ENCODE results near the gene ADIPOR2.

Gene ADIPOR2

GRCh38 chr12:1661553-1662335, 29.1 kb upstream of the ADIPOR2 start:
- TF ChIP-seq CTCF (IDR thresholded peaks at IDR 0.05; ENCODE audit: insufficient read depth, low read length, poor library complexity, severe bottlenecking): no peak
- H3K27me3 ChIP-seq (replicated peaks; ENCODE audit: control insufficient read depth, insufficient read depth, low read length): no peaks in the 10 kb centered on the region
- no peaks in the 10 kb centered on the region for H3K36me3 ChIP-seq (ENCODE audit: control insufficient read depth, insufficient read depth, low read length)
- peak; percentile 83 for DNase-seq (ENCODE audit: extremely low read depth, insufficient read length)
- H3K4me3 ChIP-seq (replicated peaks; ENCODE audit: low read depth, low read length): peak overlapping the region; percentile 66

GRCh38 chr12:1662761-1663439, 28.0 kb upstream of the ADIPOR2 start:
- peak; percentile 40 for DNase-seq (ENCODE audit: extremely low read depth, insufficient read length)
- Histone ChIP-seq H3K27me3 (replicated peaks; ENCODE audit: control insufficient read depth, insufficient read depth, low read length) (no peaks in the 10 kb centered on the region), H3K4me3 (replicated peaks; ENCODE audit: low read depth, low read length) (no peak overlapping the region), H3K36me3 (ENCODE audit: control insufficient read depth, insufficient read depth, low read length) (no peaks in the 10 kb centered on the region)
- TF ChIP-seq CTCF (IDR thresholded peaks at IDR 0.05; ENCODE audit: insufficient read depth, low read length, poor library complexity, severe bottlenecking): no peak

GRCh38 chr12:1663440-1664132, 27.3 kb upstream of the ADIPOR2 start:
- TF ChIP-seq CTCF (IDR thresholded peaks at IDR 0.05; ENCODE audit: insufficient read depth, low read length, poor library complexity, severe bottlenecking): no peak
- no peak for DNase-seq (ENCODE audit: extremely low read depth, insufficient read length)
- Histone ChIP-seq H3K4me3 (replicated peaks; ENCODE audit: low read depth, low read length) (no peak overlapping the region), H3K27me3 (replicated peaks; ENCODE audit: control insufficient read depth, insufficient read depth, low read length) (no peaks in the 10 kb centered on the region), H3K36me3 (ENCODE audit: control insufficient read depth, insufficient read depth, low read length) (no peaks in the 10 kb centered on the region)

- DNase-seq (ENCODE audit: extremely low read depth, insufficient read length): no peak
- no peak for TF ChIP-seq CTCF (IDR thresholded peaks at IDR 0.05; ENCODE audit: insufficient read depth, low read length, poor library complexity, severe bottlenecking)
These were observed 25.5 kb upstream of the ADIPOR2 start for GRCh38 chr12:1665366-1665765.

GRCh38 chr12:1666215-1666614, 24.7 kb upstream of the ADIPOR2 start:
- H3K27me3 ChIP-seq (replicated peaks; ENCODE audit: control insufficient read depth, insufficient read depth, low read length): no peaks in the 10 kb centered on the region
- no peak overlapping the region for H3K4me3 ChIP-seq (replicated peaks; ENCODE audit: low read depth, low read length)

More at GRCh38 chr12:1665366-1665765, 25.5 kb upstream of the ADIPOR2 start:
- Histone ChIP-seq H3K27me3 (replicated peaks; ENCODE audit: control insufficient read depth, insufficient read depth, low read length) (no peaks in the 10 kb centered on the region), H3K4me3 (replicated peaks; ENCODE audit: low read depth, low read length) (no peak overlapping the region), H3K36me3 (ENCODE audit: control insufficient read depth, insufficient read depth, low read length) (no peaks in the 10 kb centered on the region)

More at GRCh38 chr12:1666215-1666614, 24.7 kb upstream of the ADIPOR2 start:
- no peak for TF ChIP-seq CTCF (IDR thresholded peaks at IDR 0.05; ENCODE audit: insufficient read depth, low read length, poor library complexity, severe bottlenecking)
- DNase-seq (ENCODE audit: extremely low read depth, insufficient read length): no peak
- no peaks in the 10 kb centered on the region for H3K36me3 ChIP-seq (ENCODE audit: control insufficient read depth, insufficient read depth, low read length)

Data from GM06990 (cell line).